ENCODE results near the gene RAVER1.
A peak's percentile ranks its signal among the peaks of the same experiment; 100 is the strongest.

Gene RAVER1

DNA sequence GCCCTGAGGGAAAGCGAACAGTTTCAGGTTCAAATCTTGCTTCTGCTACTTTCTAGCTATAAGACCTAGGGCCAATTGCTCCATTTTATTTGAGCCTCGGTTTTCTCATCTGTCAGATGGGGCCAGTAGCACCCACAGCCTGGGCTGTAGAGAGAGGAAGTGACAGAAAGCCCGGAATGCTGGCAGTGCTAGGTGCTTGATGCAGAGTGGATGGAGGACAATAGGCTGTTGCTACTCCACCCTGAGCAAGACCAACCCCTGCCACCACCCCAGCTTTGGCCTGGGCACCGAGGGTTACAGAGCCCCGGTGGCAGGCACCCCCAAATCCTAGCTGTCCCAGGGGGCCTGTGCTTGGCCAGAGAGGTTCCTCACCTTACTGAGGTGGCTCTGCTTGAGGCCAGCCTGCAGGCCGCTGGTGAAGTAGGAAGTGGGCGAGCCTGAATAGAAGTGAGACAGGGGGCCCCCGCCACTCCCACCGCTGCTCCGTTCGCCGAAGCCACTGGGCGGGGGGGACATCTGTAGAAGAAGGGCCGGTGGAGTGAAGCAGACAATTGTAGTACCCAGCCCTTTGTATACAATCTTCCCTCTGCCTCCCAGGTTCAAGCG, 15.4 kb downstream of the RAVER1 start:
- no peak for DNase-seq (ENCODE audit: low read depth)

- no peak for DNase-seq (ENCODE audit: low read depth)
Measured at GRCh38 chr19:10317045-10317856, 16.1 kb downstream of the RAVER1 start.

- DNase-seq (ENCODE audit: low read depth) = no peak
Measured at GRCh38 chr19:10316229-10317044, 16.9 kb downstream of the RAVER1 start.

DNA sequence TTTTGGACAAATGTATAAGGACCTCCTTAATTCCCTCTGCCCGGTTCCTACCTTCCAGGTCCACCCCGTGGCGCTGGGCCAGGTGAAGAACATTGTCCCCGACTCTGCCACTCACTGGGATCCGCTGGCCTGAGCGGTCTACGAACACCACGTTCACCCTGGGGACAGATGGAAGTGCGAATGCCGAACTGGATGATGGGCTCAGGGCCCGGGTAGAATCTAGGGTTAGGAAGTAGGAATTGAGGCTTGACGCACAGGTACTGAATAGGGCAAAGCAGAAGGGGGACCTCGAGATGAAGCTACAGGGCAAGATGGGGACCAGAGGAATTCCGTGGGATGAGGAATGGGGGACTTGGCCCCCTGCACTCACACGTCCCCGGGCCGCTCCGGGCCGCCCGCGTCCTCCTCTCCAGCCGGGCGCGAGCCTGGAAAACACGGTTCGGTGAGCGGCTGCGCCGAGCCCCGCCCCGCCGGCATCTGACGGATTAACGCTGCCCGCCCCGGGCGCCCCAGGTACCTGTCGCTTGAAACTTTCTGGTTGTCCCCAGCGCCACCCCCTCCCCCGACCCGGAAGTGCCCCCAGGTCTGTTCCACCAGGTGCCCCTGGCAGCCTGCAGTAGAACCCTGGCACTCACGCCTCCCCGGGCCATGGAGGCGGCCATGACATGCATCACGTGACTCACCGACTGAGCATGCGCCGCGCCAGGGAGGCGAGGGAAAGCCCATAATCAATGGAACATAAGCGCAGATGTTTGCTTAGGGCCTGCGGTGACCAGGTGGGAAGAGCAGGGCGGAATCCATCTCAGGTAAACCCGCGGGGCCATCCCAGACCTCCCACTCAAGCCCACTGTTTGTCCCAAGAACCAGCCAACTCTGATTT, 17.8 kb downstream of the RAVER1 start, which contains the start of gene FDX2:
TSS of gene FDX2 (minus strand) at position 681 of the 880 bp plus-strand sequence. CDS start at position 662, 19 bp downstream.
- peak; percentile 96 for DNase-seq (ENCODE audit: low read depth)

GRCh38 chr19:10309423-10309822, 23.9 kb downstream of the RAVER1 start, which contains the start of gene ZGLP1:
Gene ZGLP1 (minus strand): TSS chr19:10309815.
- no peak for DNase-seq (ENCODE audit: low read depth)

DNA sequence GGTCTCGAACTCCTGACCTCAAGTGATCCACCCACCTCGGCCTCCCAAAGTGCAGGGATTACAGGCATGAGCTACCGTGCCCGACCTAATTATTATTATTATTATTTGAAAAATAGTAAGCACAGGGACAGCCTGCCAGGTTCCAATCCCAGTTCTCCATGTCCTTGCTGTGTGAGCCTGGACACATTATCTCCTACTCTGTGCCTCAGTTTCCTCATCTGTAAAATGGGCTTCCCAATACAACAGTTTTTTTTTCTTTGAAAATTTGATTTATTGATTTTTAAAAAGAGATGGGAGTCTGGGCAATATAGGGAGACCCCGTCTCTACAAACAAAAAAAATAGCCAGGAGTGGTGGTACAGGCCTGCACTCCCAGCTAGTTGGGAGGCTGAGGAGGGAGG, 27.0 kb downstream of the RAVER1 start:
- no peak for DNase-seq (ENCODE audit: low read depth)

- DNase-seq (ENCODE audit: low read depth) = no peak
Measured at GRCh38 chr19:10305139-10305806, 28.1 kb downstream of the RAVER1 start.

DNA sequence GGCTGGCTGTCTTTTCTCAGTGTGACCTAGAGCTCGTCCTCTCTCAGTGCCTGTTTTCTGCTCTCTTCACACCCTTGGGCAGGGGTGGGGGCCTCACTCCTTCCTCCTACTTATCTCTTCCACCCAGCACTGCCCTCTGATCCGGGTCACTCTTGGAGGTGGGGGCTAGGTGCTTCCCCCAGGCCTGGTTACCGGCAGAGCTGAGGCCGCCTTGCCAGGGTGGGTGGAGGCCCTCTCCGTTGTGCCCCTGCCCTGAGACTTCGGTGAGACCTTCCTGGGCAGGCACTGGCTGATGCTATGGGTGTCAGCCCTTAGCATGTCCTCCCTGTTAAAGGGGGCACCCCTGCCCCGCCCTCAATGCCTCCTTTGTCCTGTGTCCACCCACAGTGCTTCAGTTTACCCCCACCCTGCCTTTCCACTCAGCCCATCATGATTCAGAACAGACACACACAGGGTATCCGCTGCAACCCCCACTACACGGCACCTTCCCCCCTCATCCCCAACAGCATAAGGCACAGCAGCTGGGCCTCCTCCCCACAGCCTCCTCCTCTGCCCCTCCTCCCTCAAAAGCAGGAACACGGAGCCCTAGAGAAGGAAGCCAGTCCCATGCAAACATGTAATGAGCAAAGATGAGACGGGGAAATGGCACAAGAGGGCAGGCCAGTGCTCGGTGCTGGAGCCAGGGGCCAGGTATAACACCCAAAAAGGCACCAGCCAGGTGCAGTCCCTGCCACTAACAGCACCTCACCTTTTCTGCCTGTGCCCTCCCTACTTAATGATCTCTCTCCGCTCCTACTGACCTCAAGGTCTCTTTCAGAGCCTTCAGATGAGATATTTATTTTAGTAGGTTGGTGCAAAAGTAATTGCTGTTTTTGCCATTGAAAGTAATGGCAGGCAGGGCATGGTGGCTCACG, 33.5 kb downstream of the RAVER1 start:
- no peak for DNase-seq (ENCODE audit: low read depth)

DNA sequence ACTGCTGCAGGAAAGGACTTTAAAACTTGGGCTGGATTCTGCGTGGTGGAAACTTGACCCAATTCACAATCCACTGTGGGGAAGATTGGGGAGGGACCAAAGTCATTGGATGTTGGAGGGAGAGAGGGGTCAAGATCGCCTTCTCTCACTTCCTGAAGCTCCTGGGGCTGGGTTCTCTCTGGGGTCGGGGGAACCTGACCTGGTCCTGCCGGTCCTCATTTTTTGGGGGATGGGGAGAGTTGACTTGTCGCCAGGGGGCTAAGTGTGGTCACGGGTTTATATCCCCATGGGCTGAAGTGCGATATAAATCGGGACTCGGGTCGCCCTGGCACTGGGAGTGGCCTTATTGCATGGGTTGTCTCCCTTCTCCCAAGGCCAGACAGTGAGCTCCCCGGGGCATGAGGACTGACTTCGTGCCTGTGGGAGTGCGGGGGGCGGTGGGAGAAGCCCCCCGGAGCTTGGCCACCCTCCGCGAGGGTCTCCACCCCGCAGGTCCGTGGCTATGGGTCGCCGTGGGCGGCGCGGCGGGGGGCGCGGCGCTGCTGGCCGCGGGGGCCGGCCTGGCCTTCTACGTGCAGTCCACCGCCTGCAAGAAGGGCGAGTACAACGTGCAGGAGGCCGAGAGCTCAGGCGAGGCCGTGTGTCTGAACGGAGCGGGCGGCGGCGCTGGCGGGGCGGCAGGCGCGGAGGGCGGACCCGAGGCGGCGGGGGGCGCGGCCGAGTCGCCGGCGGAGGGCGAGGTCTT, 37.3 kb downstream of the RAVER1 start:
- DNase-seq (ENCODE audit: low read depth) = no peak

- DNase-seq (ENCODE audit: low read depth) = peak; percentile 49
Measured at GRCh38 chr19:10295305-10295846, 38.0 kb downstream of the RAVER1 start.

DNA sequence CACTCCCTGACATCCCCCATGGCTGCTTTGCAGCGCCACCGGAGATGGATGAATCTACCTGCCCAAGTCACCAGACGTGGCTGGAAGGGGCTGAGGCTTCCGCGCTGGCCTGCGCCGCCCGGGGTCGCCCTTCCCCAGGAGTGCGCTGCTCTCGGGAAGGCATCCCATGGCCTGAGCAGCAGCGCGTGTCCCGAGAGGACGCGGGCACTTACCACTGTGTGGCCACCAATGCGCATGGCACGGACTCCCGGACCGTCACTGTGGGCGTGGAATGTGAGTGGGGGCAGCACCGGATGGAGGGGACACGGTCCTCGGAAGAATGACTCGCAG, 39.0 kb downstream of the RAVER1 start:
- no peak for DNase-seq (ENCODE audit: low read depth)

DNA sequence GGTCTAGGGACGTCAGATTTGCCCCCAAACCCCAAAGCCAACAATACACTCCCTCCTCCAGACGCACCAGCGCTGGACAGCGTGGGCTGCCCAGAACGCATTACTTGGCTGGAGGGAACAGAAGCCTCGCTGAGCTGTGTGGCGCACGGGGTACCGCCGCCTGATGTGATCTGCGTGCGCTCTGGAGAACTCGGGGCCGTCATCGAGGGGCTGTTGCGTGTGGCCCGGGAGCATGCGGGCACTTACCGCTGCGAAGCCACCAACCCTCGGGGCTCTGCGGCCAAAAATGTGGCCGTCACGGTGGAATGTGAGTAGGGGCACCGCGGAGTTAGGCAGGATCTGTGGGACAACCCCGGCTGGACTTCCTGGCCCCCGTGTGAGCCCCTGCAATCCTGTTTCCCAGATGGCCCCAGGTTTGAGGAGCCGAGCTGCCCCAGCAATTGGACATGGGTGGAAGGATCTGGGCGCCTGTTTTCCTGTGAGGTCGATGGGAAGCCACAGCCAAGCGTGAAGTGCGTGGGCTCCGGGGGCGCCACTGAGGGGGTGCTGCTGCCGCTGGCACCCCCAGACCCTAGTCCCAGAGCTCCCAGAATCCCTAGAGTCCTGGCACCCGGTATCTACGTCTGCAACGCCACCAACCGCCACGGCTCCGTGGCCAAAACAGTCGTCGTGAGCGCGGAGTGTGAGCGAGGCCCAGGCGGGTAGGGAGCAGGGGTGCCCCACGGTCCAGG, 39.5 kb downstream of the RAVER1 start:
- DNase-seq (ENCODE audit: low read depth) = no peak

DNA sequence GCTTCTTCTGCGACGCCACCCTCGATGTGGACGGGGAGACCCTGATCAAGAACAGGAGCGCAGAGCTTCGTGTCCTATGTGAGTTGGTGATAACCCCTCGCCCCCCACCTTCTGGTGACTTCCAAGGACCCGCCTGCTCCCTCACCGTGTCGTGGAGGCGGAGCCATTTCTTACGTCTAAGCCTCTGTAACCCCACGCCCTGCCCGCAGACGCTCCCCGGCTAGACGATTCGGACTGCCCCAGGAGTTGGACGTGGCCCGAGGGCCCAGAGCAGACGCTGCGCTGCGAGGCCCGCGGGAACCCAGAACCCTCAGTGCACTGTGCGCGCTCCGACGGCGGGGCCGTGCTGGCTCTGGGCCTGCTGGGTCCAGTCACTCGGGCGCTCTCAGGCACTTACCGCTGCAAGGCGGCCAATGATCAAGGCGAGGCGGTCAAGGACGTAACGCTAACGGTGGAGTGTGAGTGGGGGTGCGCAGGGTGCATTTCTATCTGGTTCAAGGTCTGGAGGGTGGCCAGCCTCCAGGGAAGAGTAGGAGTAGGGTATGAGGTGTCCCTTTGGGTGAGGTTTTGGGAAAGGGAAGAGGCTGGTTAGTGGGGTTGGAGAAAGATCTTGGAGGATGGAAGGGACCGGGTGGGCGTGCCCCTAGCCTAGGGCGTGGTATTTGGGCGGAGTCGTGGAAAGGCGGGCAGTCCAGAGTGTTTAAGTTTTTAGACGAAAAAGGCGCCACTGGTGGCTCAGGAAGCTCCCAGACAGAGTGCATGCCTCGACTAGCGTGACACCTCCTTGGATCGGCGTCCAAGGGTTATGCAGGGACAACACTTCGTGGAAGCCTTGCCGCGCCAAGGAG, 40.3 kb downstream of the RAVER1 start:
- DNase-seq (ENCODE audit: low read depth) = no peak

GRCh38 chr19:10292206-10292788, 41.0 kb downstream of the RAVER1 start:
- DNase-seq (ENCODE audit: low read depth) = peak; percentile 53

- no peak for DNase-seq (ENCODE audit: low read depth)
Measured at GRCh38 chr19:10291554-10292205, 41.6 kb downstream of the RAVER1 start.

GRCh38 chr19:10290876-10291553, 42.3 kb downstream of the RAVER1 start:
- no peak for DNase-seq (ENCODE audit: low read depth)
